ENCODE data around the gene ARHGAP44.

ARHGAP44 gene

GRCh38 chr17:13010959-13011358 is 221.7 kb downstream of the ARHGAP44 start:
- Histone ChIP-seq H3K4me1 (ENCODE audit: control insufficient read depth, insufficient read depth, low read length) (no peaks in the 10 kb centered on the region), H3K36me3 (ENCODE audit: control insufficient read depth in 2 of 2, insufficient read depth in 1 of 2, low read length in 2 of 2) (peaks cover 87 to 96% of the 10 kb centered on the region in 2 experiments), H3K9me3 (ENCODE audit: control insufficient read depth, insufficient read depth, low read depth, low read length) (no peaks in the 10 kb centered on the region), H3K4me3 (ENCODE audit: low read depth, low read length) (no peak overlapping the region), H3K27ac (ENCODE audit: extremely low read depth, low read depth, low read length) (no peak overlapping the region)
- TF ChIP-seq ZNF530 (tag by site-specific recombination; IDR thresholded peaks at IDR 0.05; ENCODE audit: low read depth), result no peak
- TF ChIP-seq ZBTB1 (tag by site-specific recombination; IDR thresholded peaks at IDR 0.05), result no peak
- TF ChIP-seq ZFP37 (tag by site-specific recombination; IDR thresholded peaks at IDR 0.05), result no peak
- TF ChIP-seq, protein P1, sequence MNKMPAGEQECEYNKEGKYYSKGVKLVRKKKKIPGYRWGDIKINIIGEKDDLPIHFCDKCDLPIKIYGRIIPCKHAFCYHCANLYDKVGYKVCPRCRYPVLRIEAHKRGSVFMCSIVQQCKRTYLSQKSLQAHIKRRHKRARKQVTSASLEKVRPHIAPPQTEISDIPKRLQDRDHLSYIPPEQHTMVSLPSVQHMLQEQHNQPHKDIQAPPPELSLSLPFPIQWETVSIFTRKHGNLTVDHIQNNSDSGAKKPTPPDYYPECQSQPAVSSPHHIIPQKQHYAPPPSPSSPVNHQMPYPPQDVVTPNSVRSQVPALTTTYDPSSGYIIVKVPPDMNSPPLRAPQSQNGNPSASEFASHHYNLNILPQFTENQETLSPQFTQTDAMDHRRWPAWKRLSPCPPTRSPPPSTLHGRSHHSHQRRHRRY (tag by site-specific recombination; IDR thresholded peaks at IDR 0.05), result no peak
- TF ChIP-seq, protein P2, sequence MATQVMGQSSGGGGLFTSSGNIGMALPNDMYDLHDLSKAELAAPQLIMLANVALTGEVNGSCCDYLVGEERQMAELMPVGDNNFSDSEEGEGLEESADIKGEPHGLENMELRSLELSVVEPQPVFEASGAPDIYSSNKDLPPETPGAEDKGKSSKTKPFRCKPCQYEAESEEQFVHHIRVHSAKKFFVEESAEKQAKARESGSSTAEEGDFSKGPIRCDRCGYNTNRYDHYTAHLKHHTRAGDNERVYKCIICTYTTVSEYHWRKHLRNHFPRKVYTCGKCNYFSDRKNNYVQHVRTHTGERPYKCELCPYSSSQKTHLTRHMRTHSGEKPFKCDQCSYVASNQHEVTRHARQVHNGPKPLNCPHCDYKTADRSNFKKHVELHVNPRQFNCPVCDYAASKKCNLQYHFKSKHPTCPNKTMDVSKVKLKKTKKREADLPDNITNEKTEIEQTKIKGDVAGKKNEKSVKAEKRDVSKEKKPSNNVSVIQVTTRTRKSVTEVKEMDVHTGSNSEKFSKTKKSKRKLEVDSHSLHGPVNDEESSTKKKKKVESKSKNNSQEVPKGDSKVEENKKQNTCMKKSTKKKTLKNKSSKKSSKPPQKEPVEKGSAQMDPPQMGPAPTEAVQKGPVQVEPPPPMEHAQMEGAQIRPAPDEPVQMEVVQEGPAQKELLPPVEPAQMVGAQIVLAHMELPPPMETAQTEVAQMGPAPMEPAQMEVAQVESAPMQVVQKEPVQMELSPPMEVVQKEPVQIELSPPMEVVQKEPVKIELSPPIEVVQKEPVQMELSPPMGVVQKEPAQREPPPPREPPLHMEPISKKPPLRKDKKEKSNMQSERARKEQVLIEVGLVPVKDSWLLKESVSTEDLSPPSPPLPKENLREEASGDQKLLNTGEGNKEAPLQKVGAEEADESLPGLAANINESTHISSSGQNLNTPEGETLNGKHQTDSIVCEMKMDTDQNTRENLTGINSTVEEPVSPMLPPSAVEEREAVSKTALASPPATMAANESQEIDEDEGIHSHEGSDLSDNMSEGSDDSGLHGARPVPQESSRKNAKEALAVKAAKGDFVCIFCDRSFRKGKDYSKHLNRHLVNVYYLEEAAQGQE (tag by site-specific recombination; IDR thresholded peaks at IDR 0.05), result no peak
- POLR2A ChIA-PET, result no interaction called here
- CTCF ChIA-PET, result no interaction called here

DNA sequence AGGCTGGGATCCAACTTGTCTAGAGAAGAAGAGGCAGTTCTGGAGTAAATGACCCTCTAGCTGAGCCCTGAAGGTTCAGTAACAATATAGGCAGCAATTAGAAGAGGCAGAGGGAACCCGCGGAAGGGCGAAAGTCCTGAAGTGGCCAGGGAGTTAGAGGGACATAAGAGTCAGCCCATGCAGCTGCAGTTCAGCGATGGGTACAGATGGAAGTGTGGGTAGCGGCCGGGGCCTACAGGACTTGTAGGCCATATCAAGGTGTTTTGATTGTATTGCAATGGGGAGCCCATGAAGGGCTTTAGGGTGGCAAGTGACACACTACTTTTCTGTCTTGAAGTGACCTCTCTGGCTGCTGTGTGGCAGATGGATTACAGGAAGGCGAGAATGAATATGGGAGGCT is 225.5 kb downstream of the ARHGAP44 start:
- H3K4me1 ChIP-seq (ENCODE audit: control insufficient read depth, insufficient read depth, low read length), result peaks cover 6% of the 10 kb centered on the region; the same call in 1 of the 2 replicates
- POLR2A ChIA-PET, result no interaction called here
- H3K27ac ChIP-seq (ENCODE audit: extremely low read depth, low read depth, low read length), result no peak overlapping the region
- CTCF ChIA-PET, result interaction anchor here (0.5 to 8.3 kb wide), 5 partner anchors 10 to 683 kb away, joined by 3 to 137 read pairs (median 6); no protein-coding TSS in a partner anchor
- H3K36me3 ChIP-seq (ENCODE audit: control insufficient read depth in 2 of 2, insufficient read depth in 1 of 2, low read length in 2 of 2), result peaks cover 59 to 71% of the 10 kb centered on the region in 2 experiments
- TF ChIP-seq ZNF350 (tag by site-specific recombination; IDR thresholded peaks at IDR 0.05) (no peak), ZIC2 (tag by site-specific recombination; IDR thresholded peaks at IDR 0.05) (no peak), ZNF404 (tag by site-specific recombination; IDR thresholded peaks at IDR 0.05) (no peak), ZNF830 (tag by site-specific recombination; IDR thresholded peaks at IDR 0.05; ENCODE audit: low read depth) (no peak), ZNF518A (tag by site-specific recombination; conservative IDR thresholded peaks at IDR 0.05; ENCODE audit: low read depth) (no peak), ZNF768 (tag by site-specific recombination; IDR thresholded peaks at IDR 0.05) (no peak), SCRT1 (tag by site-specific recombination; IDR thresholded peaks at IDR 0.05; ENCODE audit: borderline replicate concordance) (no peak), ZFHX2 (tag by site-specific recombination; conservative IDR thresholded peaks at IDR 0.05) (no peak), ZNF610 (tag by site-specific recombination; IDR thresholded peaks at IDR 0.05; ENCODE audit: borderline replicate concordance) (no peak), ZNF354C (tag by site-specific recombination; IDR thresholded peaks at IDR 0.05; ENCODE audit: borderline replicate concordance, low read depth) (no peak), ZNF549 (tag by site-specific recombination; IDR thresholded peaks at IDR 0.05) (no peak)
- no peak overlapping the region for H3K4me3 ChIP-seq (ENCODE audit: low read depth, low read length)
- no peaks in the 10 kb centered on the region for H3K9me3 ChIP-seq (ENCODE audit: control insufficient read depth, insufficient read depth, low read depth, low read length)

Measured in HEK293 (cell line).